ENCODE results near the gene PPP2R2D.

PPP2R2D gene

GRCh38 chr10:131868436-131868835 is 32.4 kb upstream of the PPP2R2D start:
- ATAC-seq = no peak
- TF ChIP-seq ESRRG (CRISPR knock-in tag; IDR thresholded peaks at IDR 0.05) = no peak
- no peak for TF ChIP-seq ZFP30 (CRISPR knock-in tag; IDR thresholded peaks at IDR 0.05)
- TF ChIP-seq RARB (CRISPR knock-in tag; IDR thresholded peaks at IDR 0.05) = no peak
- TF ChIP-seq ZNF565 (CRISPR knock-in tag; conservative IDR thresholded peaks at IDR 0.05; ENCODE audit: low read depth) = no peak
- TF ChIP-seq ZNF8 (CRISPR knock-in tag; IDR thresholded peaks at IDR 0.05) = no peak
- TF ChIP-seq BACH2 (CRISPR knock-in tag; IDR thresholded peaks at IDR 0.05; ENCODE audit: borderline replicate concordance) = no peak
- TF ChIP-seq OSR1 (CRISPR knock-in tag; IDR thresholded peaks at IDR 0.05) = no peak
- TF ChIP-seq ZFP3 (CRISPR knock-in tag; IDR thresholded peaks at IDR 0.05) = no peak
- no peak for TF ChIP-seq ZNF70 (CRISPR knock-in tag; IDR thresholded peaks at IDR 0.05)
- no peak for TF ChIP-seq GLIS3 (CRISPR knock-in tag; IDR thresholded peaks at IDR 0.05)
- no peak for TF ChIP-seq TCF4 (CRISPR knock-in tag; IDR thresholded peaks at IDR 0.05; ENCODE audit: borderline replicate concordance)
- no peak for TF ChIP-seq SNAI2 (CRISPR knock-in tag; IDR thresholded peaks at IDR 0.05)
- TF ChIP-seq PPARA (CRISPR knock-in tag; IDR thresholded peaks at IDR 0.05; ENCODE audit: borderline replicate concordance) = no peak
- no peak for TF ChIP-seq ISL1 (CRISPR knock-in tag; IDR thresholded peaks at IDR 0.05)

- TF ChIP-seq PATZ1 (CRISPR knock-in tag; IDR thresholded peaks at IDR 0.05; ENCODE audit: borderline replicate concordance) (no peak), PPARA (CRISPR knock-in tag; IDR thresholded peaks at IDR 0.05; ENCODE audit: borderline replicate concordance) (no peak)
- ATAC-seq = no peak
Observed at GRCh38 chr10:131869344-131869743, 31.5 kb upstream of the PPP2R2D start.

- ATAC-seq = no peak
- no peak for TF ChIP-seq ZFP3 (CRISPR knock-in tag; IDR thresholded peaks at IDR 0.05)
- TF ChIP-seq ZNF565 (CRISPR knock-in tag; conservative IDR thresholded peaks at IDR 0.05; ENCODE audit: low read depth) = no peak
- TF ChIP-seq GLIS3 (CRISPR knock-in tag; IDR thresholded peaks at IDR 0.05) = no peak
- no peak for TF ChIP-seq SNAI2 (CRISPR knock-in tag; IDR thresholded peaks at IDR 0.05)
- TF ChIP-seq CREB5 (CRISPR knock-in tag; IDR thresholded peaks at IDR 0.05; ENCODE audit: low read depth) = no peak
- TF ChIP-seq ZNF8 (CRISPR knock-in tag; IDR thresholded peaks at IDR 0.05) = no peak
- no peak for TF ChIP-seq PATZ1 (CRISPR knock-in tag; IDR thresholded peaks at IDR 0.05; ENCODE audit: borderline replicate concordance)
Observed at GRCh38 chr10:131870411-131870810, 30.4 kb upstream of the PPP2R2D start.

- no peak for ATAC-seq
- TF ChIP-seq GLIS3 (CRISPR knock-in tag; IDR thresholded peaks at IDR 0.05) (no peak), ARNTL (CRISPR knock-in tag; IDR thresholded peaks at IDR 0.05; ENCODE audit: borderline replicate concordance, low read depth) (no peak), ISL1 (CRISPR knock-in tag; IDR thresholded peaks at IDR 0.05) (no peak), ZNF70 (CRISPR knock-in tag; IDR thresholded peaks at IDR 0.05) (no peak), CSDC2 (CRISPR knock-in tag; IDR thresholded peaks at IDR 0.05) (no peak), TOX (CRISPR knock-in tag; IDR thresholded peaks at IDR 0.05; ENCODE audit: borderline replicate concordance) (no peak), BACH2 (CRISPR knock-in tag; IDR thresholded peaks at IDR 0.05; ENCODE audit: borderline replicate concordance) (no peak)
Observed at GRCh38 chr10:131870831-131871672, 29.8 kb upstream of the PPP2R2D start.

GRCh38 chr10:131871673-131872005 is 29.2 kb upstream of the PPP2R2D start:
- no peak for ATAC-seq
- TF ChIP-seq TSHZ2 (CRISPR knock-in tag; IDR thresholded peaks at IDR 0.05) (no peak), ZFP3 (CRISPR knock-in tag; IDR thresholded peaks at IDR 0.05) (no peak), CREB5 (CRISPR knock-in tag; IDR thresholded peaks at IDR 0.05; ENCODE audit: low read depth) (no peak), ZNF565 (CRISPR knock-in tag; conservative IDR thresholded peaks at IDR 0.05; ENCODE audit: low read depth) (no peak), CSDC2 (CRISPR knock-in tag; IDR thresholded peaks at IDR 0.05) (no peak), TCF4 (CRISPR knock-in tag; IDR thresholded peaks at IDR 0.05; ENCODE audit: borderline replicate concordance) (no peak), SNAI2 (CRISPR knock-in tag; IDR thresholded peaks at IDR 0.05) (no peak)

Measured in SK-N-SH treated with all-trans-retinoic acid at 6 μM for 48 hours (cell line).